WI38 (cell line): ENCODE results near the gene COL4A2.

Experiments used
- H3K4me3 ChIP-seq: 2 replicates; pipeline ENCODE4 v1.5.1; 2011; ENCODE audit warnings: low read depth, mild to moderate bottlenecking, control low read depth, low read length
- CTCF ChIP-seq: IDR thresholded peaks from 2 replicates; pipeline ENCODE4 v1.5.1; 2012; ENCODE audit warnings: low read depth, mild to moderate bottlenecking, control low read depth, low read length

The COL4A2 gene

GRCh38 chr13:110358381-110358780 is 51.3 kb downstream of the COL4A2 start:
- TF ChIP-seq CTCF, result no peak
- H3K4me3 ChIP-seq, result no peak overlapping the region

GRCh38 chr13:110359840-110360301 is 52.8 kb downstream of the COL4A2 start:
- no peak overlapping the region for H3K4me3 ChIP-seq
- TF ChIP-seq CTCF, result no peak

GRCh38 chr13:110360598-110360997 is 53.5 kb downstream of the COL4A2 start:
- H3K4me3 ChIP-seq, result no peak overlapping the region
- no peak for TF ChIP-seq CTCF

GRCh38 chr13:110361365-110361911 is 54.4 kb downstream of the COL4A2 start:
- no peak overlapping the region for H3K4me3 ChIP-seq
- TF ChIP-seq CTCF, result no peak

- no peak overlapping the region for H3K4me3 ChIP-seq
- TF ChIP-seq CTCF, result no peak
Observed at GRCh38 chr13:110363010-110363409, 55.9 kb downstream of the COL4A2 start.

- TF ChIP-seq CTCF, result no peak
- no peak overlapping the region for H3K4me3 ChIP-seq
Observed at GRCh38 chr13:110364081-110364480, 57.0 kb downstream of the COL4A2 start.

GRCh38 chr13:110365876-110366275 is 58.8 kb downstream of the COL4A2 start:
- no peak for TF ChIP-seq CTCF
- no peak overlapping the region for H3K4me3 ChIP-seq
